Measurements from ENCODE around the gene DNLZ. TPM values are rescaled to one million over a fixed set of nuclear protein-coding genes. Genes with fewer than 3 reads are reported as not detected.

DNLZ gene
- total and polyA plus RNA-seq, 10 donors = 15.8 to 29.8 (median 22.3) TPM

DNA sequence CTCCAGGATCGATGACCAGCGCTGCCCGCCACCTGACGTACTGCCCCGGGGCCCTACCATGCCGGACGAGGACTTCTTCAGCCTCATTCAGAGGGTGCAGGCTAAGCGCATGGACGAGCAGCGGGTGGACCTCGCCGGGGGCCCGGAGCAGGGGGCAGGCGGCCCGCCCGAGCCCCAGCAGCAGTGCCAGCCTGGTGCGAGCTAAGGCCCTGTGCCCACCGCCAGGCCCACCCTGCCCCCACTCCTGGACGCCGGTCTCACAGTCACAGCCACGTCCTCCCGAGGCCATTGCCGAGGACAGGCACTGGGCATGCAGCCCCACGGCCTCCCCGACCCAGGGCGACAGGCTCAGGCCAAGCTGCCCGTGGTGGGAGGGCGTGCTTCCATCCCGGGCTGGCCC is 5.5 kb downstream of the DNLZ start:
- intact Hi-C loops (cut with DNase I; ENCODE audit: low total_unique reads) = no loop called here
- TF ChIP-seq POLR2A (IDR thresholded peaks at IDR 0.05) (no peak), POLR2AphosphoS5 (IDR thresholded peaks at IDR 0.05) (peak in 1 of 3 donors; percentile 7)
- TF ChIP-seq, protein P1, sequence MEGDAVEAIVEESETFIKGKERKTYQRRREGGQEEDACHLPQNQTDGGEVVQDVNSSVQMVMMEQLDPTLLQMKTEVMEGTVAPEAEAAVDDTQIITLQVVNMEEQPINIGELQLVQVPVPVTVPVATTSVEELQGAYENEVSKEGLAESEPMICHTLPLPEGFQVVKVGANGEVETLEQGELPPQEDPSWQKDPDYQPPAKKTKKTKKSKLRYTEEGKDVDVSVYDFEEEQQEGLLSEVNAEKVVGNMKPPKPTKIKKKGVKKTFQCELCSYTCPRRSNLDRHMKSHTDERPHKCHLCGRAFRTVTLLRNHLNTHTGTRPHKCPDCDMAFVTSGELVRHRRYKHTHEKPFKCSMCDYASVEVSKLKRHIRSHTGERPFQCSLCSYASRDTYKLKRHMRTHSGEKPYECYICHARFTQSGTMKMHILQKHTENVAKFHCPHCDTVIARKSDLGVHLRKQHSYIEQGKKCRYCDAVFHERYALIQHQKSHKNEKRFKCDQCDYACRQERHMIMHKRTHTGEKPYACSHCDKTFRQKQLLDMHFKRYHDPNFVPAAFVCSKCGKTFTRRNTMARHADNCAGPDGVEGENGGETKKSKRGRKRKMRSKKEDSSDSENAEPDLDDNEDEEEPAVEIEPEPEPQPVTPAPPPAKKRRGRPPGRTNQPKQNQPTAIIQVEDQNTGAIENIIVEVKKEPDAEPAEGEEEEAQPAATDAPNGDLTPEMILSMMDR (IDR thresholded peaks at IDR 0.05 in 8 of 11, conservative IDR thresholded peaks at IDR 0.05 in 3 of 11) = no peak
- no peak overlapping the region for H3K4me3 ChIP-seq
- WGBS, 5 donors = 84 to 92% (median 92%) methylated on average over 12 to 29 of the region's 29 CpGs
- peaks cover 0 to 45% (median 23%) of the 10 kb centered on the region in 6 donors for H3K4me1 ChIP-seq
- no peak overlapping the region for H3K27ac ChIP-seq
- no peaks in the 10 kb centered on the region for H3K27me3 ChIP-seq (replicated peaks in 1 of 7)
- peaks cover 0 to 68% (median 13%) of the 10 kb centered on the region in 6 donors for H3K36me3 ChIP-seq
- DNase-seq = no peak
- no peaks in the 10 kb centered on the region for H3K9me3 ChIP-seq

DNA sequence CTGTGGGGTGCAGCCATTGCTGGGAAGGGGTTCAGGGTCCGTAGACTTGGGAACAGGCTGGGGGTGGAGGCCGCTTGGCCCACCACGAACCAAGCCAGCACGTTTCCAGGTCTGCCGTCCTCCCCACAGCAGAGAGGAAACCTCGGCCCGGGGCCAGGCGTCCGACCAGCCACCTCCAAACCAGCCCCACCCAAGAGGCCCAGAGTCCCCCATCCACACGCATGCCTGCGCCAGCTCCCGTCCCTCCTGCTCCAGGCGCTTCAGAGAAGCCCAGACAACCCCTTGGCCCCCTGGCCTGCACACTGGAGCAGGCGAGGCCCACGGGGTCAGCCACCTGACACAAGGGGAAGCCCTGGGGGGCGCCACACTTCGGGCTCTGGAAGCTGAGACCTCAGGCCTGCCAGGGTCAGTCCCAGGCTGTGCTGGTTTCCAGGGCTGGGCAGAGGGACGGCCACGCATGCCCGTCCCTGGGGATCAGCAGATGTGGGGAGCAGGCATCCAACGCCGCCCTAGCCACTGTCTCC is 6.3 kb downstream of the DNLZ start:
- Histone ChIP-seq H3K9me3 (no peaks in the 10 kb centered on the region), H3K4me3 (no peak overlapping the region), H3K4me1 (peaks cover 0 to 42% (median 16%) of the 10 kb centered on the region in 6 donors), H3K36me3 (peaks cover 0 to 66% (median 13%) of the 10 kb centered on the region in 6 donors), H3K27me3 (replicated peaks in 1 of 7) (no peaks in the 10 kb centered on the region), H3K27ac (no peak overlapping the region)
- intact Hi-C loops (cut with DNase I; ENCODE audit: low total_unique reads) = no loop called here
- 77 to 88% (median 82%) methylated on average over 14 to 22 of the region's 22 CpGs for WGBS, 5 donors
- no peak for DNase-seq
- peak in 1 of 3 donors; percentile 37 for TF ChIP-seq POLR2AphosphoS5 (IDR thresholded peaks at IDR 0.05)
- TF ChIP-seq POLR2A (IDR thresholded peaks at IDR 0.05) = no peak
- TF ChIP-seq, protein P1 (IDR thresholded peaks at IDR 0.05 in 8 of 11, conservative IDR thresholded peaks at IDR 0.05 in 3 of 11) = no peak

DNA sequence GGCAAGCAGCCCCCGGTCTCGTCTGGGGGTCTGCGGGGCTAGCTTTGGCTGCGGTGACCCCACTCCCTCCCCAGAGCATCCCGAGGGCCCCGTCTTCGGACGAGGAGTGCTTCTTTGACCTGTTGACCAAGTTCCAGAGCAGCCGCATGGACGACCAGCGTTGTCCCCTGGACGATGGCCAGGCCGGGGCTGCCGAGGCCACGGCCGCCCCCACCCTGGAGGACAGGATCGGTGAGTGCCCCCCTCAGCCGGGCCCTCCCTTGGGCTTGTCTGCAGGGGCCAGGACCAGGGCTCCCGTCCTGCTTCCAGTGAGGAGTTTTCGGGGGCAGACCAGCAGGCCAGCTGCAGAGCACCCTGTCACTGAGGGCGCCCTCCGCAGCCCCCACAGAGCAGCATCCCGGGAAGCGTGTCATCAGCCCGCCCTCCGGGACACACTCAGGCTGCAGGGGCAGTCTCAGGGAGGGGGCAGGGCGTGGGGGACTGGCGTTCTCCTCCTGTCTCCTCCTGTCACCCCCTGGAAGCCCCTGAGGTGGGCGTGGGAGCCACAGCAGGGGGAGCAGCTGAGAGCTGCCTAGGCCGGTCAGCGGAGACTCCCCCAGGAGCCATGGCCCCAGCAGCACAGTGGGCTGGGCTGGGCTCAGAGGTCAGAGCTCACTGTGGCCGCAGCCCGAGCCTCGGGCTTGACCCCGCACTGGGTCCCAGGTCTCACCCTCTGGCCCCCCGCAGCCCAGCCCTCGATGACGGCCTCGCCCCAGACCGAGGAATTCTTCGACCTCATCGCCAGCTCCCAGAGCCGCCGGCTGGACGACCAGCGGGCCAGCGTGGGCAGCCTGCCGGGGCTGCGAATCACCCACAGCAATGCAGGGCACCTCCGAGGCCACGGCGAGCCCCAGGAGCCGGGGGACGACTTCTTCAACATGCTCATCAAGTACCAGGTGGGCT is 7.7 kb downstream of the DNLZ start:
- TF ChIP-seq POLR2A (IDR thresholded peaks at IDR 0.05) (no peak), POLR2AphosphoS5 (IDR thresholded peaks at IDR 0.05) (peak in 2 of 3 donors; percentile 60 to 80)
- TF ChIP-seq, protein P1 (IDR thresholded peaks at IDR 0.05 in 8 of 11, conservative IDR thresholded peaks at IDR 0.05 in 3 of 11) = no peak
- peaks cover 0 to 30% (median 11%) of the 10 kb centered on the region in 6 donors for H3K4me1 ChIP-seq
- no peaks in the 10 kb centered on the region for H3K9me3 ChIP-seq
- H3K36me3 ChIP-seq = peaks cover 0 to 52% (median 7%) of the 10 kb centered on the region in 6 donors
- H3K27me3 ChIP-seq (replicated peaks in 1 of 7) = no peaks in the 10 kb centered on the region
- WGBS, 5 donors = 69 to 89% (median 86%) methylated on average over 30 to 54 of the region's 54 CpGs
- H3K4me3 ChIP-seq = no peak overlapping the region
- intact Hi-C loops (cut with DNase I; ENCODE audit: low total_unique reads) = no loop called here
- DNase-seq = no peak
- H3K27ac ChIP-seq = peak overlapping the region in 6 of 8 donors; percentile 13 to 45 (median 24)

DNA sequence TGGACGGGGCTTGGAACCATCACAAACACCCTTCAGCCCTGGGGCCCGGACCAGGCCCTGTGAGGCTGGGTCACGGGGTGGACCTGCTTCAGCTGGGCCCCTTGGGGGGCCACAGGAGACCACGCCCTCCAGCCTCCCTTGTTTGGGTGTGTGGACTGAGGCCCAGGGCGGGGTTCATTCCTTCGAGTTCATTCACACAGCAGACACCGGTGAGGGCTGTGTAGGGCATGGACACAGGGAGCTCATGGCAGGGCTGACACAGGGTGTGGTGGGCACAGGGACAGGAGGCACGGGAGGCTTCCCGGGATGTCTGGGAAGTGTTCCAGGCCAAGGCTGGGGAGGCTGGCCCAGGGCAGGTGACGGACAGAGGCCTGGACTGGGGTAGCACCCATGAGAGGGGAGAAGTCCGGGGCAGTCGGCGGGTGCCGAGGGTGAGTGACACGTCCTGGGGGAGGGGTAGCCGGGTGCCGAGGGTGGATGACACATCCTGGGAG is 8.9 kb downstream of the DNLZ start:
- TF ChIP-seq POLR2A (IDR thresholded peaks at IDR 0.05) = no peak
- TF ChIP-seq, protein P1 (IDR thresholded peaks at IDR 0.05 in 8 of 11, conservative IDR thresholded peaks at IDR 0.05 in 3 of 11) = no peak
- TF ChIP-seq POLR2AphosphoS5 (IDR thresholded peaks at IDR 0.05) = peak in 1 of 3 donors; percentile 31
- Histone ChIP-seq H3K36me3 (peaks cover 0 to 46% (median 3%) of the 10 kb centered on the region in 6 donors), H3K27me3 (replicated peaks in 1 of 7) (no peaks in the 10 kb centered on the region), H3K27ac (peak overlapping the region in 1 of 8 donors; percentile 11), H3K4me1 (peaks cover 0 to 28% (median 7%) of the 10 kb centered on the region in 6 donors), H3K4me3 (no peak overlapping the region), H3K9me3 (no peaks in the 10 kb centered on the region)
- WGBS, 5 donors = 60 to 86% (median 76%) methylated on average over 12 to 17 of the region's 17 CpGs
- no peak for DNase-seq
- intact Hi-C loops (cut with DNase I; ENCODE audit: low total_unique reads) = no loop called here

Data from spleen (tissue), 11 donors.